GM12873 (cell line): Measurements from ENCODE around the gene LRRC36.
A peak's percentile ranks its signal among the peaks of the same experiment; 100 is the strongest.

Experiments used
- TF ChIP-seq, protein P1 (sequence below): IDR thresholded peaks from 2 replicates; pipeline ENCODE4 v1.5.1; 2012; ENCODE audit warnings: low read depth, mild to moderate bottlenecking, moderate library complexity, low read length, control low read depth; ENCODE audit not compliant: insufficient read depth; ENCODE audit errors: missing control alignments

The LRRC36 gene

GRCh38 chr16:67336116-67336515 lies 9.5 kb downstream of the LRRC36 start:
- TF ChIP-seq, protein P1, sequence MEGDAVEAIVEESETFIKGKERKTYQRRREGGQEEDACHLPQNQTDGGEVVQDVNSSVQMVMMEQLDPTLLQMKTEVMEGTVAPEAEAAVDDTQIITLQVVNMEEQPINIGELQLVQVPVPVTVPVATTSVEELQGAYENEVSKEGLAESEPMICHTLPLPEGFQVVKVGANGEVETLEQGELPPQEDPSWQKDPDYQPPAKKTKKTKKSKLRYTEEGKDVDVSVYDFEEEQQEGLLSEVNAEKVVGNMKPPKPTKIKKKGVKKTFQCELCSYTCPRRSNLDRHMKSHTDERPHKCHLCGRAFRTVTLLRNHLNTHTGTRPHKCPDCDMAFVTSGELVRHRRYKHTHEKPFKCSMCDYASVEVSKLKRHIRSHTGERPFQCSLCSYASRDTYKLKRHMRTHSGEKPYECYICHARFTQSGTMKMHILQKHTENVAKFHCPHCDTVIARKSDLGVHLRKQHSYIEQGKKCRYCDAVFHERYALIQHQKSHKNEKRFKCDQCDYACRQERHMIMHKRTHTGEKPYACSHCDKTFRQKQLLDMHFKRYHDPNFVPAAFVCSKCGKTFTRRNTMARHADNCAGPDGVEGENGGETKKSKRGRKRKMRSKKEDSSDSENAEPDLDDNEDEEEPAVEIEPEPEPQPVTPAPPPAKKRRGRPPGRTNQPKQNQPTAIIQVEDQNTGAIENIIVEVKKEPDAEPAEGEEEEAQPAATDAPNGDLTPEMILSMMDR = no peak

- TF ChIP-seq, protein P1 = no peak
These were observed 10.0 kb downstream of the LRRC36 start for GRCh38 chr16:67336648-67337047.

DNA sequence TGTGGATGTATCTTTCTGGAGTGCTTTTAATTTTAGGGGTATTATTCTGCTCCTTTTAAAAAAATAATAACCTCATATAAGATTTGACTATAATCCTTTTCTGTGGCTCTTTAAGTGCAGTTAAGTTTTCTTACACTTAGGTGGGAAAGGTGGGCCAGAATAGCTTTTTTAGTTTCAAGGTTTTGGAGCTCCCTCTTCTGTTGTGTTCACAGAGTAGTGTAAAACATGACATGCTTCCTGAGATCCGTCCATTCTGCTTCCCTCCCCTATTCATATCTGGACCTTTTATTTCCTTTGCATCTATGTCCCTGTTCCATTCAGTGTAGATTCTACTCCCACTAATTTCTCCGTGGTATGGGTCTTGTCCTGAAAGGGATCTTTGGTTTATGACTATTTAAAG lies 12.8 kb downstream of the LRRC36 start:
- TF ChIP-seq, protein P1 = peak; percentile 36

- TF ChIP-seq, protein P1 = no peak
These were observed 14.6 kb downstream of the LRRC36 start for GRCh38 chr16:67341250-67341649.

GRCh38 chr16:67342616-67343015 lies 16.0 kb downstream of the LRRC36 start:
- TF ChIP-seq, protein P1 = no peak

DNA sequence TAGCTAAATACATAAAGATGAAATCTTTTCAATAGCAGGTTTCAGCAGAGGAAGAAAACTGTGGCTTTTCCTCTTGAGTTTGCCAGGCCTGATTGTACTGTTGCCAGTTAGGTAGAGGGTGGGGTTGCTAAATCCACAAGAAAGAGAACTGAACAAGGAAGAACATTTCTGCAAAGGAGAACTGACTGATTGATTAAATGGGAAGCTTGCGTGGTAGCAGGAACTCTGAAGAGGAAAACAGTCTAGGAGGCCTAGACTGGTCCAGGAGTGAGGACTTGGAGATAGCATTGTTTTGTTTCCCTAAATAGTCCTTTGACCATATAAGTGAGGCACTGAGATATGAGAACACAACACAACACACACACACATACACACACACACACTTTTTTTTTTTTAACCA lies 18.8 kb downstream of the LRRC36 start:
- TF ChIP-seq, protein P1 = no peak

DNA sequence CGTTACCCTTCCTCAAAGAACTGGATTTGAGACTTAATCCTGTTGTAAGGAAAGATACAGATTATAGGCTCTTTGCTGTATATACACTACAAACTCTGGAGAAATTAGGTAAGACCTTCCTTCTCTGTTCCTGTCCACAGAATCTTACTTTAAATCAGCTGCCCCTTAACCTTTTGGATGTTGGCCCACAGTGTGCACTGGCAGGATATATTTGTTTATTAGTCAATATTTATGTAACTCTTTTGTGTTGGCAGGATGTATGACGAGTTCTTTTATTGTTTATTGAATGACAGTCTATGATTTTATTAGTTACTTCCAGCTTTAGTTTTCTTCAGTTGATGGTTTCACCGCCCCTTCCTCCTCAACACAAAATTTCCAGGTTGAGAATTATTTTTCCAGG lies 19.7 kb downstream of the LRRC36 start:
- TF ChIP-seq, protein P1 = no peak
